ENCODE data around the gene TRPT1.

Gene TRPT1

DNA sequence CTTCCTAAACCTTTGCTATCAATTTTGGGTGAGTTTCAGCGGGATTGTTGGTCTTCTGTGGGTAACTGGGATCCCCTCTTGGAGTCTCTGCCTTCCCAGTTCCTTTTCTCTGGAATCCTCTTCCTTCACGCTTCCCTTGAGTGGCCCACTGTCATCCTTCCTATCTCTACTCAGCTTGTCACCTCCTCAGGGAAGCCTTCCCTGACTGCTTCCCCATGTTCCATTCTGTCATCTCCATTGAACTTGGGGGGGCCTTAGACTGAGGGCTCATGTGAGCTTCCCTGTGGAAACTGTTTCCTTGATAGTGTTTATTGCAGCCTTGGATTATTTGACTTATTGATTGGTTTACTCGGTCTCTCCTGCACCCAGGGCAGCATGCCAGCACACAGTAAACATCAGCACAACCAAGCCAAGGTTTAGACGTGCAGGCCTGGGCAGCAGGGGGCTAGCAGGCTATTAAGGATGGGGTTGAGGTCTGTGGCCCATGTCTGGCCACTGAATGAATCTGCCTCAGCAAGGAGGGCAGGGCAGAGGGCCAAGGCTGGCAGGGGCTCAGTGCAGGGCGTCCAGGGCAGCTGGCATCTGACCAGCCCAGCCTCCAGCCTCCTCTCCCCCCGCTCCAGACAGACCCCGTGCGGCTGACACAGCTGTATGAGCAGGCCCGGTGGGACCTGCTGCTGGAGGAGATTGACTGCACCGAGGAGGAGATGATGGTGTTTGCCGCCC lies 7.2 kb downstream of the TRPT1 start:
- no peak overlapping the region for H3K4me3 ChIP-seq (ENCODE audit: low read depth, low read length)
- no peak for DNase-seq (ENCODE audit: low read depth)

DNA sequence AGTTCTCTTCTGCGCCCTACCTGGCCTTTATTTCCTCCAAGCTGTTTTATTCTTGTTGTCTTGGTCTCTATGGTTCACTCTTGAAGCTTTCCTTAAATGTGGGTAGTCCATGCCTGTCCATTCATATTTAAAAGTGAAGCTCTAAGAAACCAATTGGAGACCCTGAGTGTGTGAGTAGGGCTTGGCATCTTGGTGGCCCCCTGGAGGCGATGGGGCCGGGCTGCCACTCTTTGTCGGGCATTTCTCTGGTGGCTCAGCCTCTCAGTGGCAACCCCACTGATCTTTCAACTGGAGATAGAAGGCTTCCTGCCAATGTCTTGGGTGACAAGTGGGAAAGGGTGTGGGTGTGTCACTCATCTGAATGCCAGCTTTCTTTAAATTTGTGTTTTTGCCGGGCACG lies 9.1 kb downstream of the TRPT1 start:
- H3K4me3 ChIP-seq (ENCODE audit: low read depth, low read length) = no peak overlapping the region
- DNase-seq (ENCODE audit: low read depth) = no peak

DNA sequence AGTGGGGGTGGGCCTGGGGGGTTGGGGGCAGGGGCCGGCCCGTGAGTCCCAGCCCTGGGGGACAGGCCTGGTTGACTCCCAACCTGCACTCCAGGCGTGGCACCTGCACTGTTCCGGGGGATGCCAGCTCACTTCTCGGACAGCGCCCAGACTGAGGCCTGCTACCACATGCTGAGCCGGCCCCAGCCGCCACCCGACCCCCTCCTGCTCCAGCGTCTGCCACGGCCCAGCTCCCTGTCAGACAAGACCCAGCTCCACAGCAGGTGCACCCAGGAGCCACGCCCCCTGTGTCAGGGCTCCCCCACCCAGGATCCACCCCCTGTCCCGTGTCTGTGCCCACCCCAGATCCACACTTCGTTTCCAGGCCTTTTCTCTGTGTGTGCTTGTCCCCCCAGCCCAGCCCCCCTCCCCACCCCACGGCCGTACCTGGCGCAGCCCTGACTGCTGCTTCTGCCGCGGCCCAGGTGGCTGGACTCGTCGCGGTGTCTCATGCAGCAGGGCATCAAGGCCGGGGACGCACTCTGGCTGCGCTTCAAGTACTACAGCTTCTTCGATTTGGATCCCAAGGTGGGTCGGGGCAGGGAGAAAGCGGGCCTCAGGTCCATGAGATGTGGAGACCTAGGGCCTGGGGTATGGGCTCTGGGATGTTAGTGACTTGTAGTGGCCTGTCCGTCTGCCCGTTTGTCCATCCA lies 14.7 kb downstream of the TRPT1 start:
- H3K4me3 ChIP-seq (ENCODE audit: low read depth, low read length) = no peak overlapping the region
- no peak for DNase-seq (ENCODE audit: low read depth)

DNA sequence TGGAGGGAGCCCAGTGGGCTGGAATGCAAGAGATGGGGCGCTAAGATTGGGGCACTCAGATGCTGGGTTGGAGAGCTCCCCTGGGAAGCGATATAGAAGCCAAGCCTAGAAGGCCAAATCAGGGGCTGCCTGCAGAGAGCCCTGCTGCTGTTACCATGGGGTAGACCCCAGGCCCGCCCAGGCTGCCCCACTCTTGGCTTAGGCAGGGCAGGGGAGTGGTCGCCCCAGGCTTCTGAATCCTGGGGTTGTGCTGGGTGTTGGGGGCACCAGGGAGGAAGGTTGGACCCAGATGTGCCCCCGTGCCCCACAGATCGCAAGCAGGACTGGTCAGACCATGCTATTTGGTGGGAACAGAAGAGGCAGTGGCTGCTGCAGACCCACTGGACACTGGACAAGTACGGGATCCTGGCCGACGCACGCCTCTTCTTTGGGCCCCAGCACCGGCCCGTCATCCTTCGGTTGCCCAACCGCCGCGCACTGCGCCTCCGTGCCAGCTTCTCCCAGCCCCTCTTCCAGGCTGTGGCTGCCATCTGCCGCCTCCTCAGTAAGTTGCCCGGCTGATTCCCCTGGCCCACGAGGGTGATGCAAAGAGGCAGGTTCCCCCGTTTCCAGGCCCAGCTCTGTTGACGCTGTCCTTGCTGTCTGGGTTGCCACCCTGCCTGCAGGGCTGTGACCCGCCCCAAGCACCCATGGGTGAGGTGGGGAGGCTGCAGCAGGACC lies 15.5 kb downstream of the TRPT1 start:
- DNase-seq (ENCODE audit: low read depth) = no peak
- no peak overlapping the region for H3K4me3 ChIP-seq (ENCODE audit: low read depth, low read length)

DNA sequence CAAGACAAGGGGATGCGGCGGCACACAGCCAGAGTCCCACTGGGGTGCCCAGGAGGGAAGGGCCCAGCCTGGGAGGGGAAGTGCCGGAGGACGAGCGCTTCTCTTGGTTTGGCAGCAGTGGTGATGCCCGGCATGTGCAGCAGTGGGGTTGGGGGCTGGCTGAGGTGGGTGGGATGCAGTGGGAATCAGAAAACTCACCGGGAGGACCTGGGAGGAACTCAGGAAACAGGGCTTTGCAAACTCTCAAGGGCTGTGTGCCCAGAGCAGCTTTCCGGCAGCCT lies 16.5 kb downstream of the TRPT1 start:
- no peak overlapping the region for H3K4me3 ChIP-seq (ENCODE audit: low read depth, low read length)
- DNase-seq (ENCODE audit: low read depth) = no peak

DNA sequence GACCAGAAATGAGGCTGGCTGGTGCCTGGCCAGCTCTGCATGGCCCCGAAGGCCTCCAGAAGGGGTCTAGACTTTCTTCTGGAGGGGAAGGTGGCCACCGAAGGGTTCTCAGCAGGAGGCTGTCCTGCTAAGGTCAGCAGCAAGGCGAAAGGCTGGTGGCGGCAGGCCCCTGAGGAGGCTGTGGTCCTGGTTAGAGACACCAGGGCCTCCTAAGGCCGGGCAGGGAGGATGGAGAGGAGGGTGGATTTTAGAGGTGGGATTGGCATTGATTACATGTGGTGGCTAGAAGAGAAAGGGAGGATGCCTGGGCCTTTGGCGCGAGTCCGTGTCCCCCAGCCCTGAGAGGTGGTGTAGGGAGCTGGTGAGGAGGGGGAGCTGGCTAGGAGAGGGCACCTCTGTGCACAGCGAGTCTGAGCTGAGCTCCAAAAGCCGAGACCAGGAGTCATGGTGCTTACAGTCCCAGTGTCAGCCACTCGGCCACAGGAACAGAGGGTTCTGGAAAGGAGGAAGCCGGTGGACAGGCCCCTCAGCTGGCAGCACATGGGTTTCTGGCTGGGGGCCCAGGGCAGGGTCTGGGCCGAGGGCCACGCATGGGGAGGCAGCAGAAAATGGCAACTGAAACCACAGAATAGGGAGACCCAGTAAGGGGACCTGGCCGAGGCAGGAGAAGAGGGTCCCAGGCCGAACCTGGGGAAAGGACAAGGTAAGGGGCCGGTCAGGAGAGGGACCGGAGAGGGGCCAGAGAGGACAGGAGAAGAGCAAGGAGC lies 17.0 kb downstream of the TRPT1 start:
- DNase-seq (ENCODE audit: low read depth) = no peak
- H3K4me3 ChIP-seq (ENCODE audit: low read depth, low read length) = no peak overlapping the region

DNA sequence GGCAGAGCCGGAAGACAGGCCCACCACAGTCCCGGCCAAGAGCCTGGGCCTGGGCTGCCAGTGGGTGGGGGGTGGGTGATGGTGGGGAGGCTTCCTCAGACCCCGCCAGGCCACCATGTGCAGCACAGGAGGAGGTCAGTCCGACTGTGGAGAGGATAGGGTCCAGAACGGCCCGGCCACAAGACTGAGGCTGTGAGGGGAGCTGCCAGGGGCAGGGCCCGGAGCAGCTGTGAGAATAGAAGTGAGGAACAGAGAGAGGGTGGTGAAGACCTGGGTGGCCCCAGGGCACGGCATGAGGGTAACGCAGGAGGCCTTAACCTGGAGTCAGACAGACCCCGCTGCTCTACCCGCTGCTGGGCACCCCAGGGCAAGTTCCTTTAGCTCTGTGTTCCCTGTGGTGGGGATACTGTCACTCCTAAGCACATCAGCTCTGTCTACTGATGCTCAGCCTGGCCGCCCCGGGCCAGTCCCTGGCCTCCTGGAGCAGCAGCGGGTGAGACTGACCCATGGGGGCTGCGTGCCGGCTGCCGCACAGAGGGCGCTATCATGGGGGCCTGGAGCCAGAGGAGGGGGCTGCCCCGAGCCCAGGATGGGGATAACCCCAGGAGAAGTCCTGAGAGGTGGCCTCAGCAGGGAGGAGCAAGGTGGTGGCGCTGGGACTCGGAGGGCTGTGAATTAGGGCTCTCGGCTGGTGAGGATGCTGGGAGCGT lies 17.7 kb downstream of the TRPT1 start:
- DNase-seq (ENCODE audit: low read depth) = no peak
- no peak overlapping the region for H3K4me3 ChIP-seq (ENCODE audit: low read depth, low read length)

DNA sequence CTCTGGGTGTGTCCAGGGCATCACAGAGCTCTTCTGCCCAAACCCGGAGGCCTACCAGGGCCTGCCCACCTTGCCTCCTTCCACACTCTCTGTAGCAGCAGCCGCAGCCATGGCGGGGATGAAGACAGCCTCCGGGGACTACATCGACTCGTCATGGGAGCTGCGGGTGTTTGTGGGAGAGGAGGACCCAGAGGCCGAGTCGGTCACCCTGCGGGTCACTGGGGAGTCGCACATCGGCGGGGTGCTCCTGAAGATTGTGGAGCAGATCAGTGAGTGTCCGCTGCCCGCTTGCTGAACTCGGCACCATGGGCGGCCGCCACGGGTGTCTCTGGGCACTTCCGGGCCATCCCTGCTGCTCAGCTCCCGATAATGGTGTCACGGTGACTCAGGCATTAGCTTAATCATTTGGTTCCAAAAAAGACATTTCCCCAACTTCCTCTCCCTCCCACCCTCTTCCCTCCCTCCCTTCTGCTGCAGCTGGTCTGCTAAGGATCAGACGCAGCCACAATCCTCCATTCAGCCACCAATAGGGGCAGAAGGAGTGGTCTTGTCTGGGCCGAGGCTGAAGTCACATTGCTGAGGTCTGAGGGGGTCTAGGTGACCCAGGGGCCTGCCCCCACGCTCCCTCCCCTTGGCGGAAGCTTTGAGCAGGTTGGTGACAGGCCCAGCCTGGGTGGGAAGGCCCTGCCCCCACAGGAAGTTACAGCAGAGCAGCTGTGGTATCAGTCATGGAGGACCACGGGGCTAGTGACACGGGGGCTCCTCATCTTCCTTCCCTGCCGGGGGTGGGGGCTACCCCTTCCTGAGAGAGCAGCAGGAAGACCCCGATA lies 18.5 kb downstream of the TRPT1 start:
- no peak overlapping the region for H3K4me3 ChIP-seq (ENCODE audit: low read depth, low read length)
- peak; percentile 31 for DNase-seq (ENCODE audit: low read depth)

DNA sequence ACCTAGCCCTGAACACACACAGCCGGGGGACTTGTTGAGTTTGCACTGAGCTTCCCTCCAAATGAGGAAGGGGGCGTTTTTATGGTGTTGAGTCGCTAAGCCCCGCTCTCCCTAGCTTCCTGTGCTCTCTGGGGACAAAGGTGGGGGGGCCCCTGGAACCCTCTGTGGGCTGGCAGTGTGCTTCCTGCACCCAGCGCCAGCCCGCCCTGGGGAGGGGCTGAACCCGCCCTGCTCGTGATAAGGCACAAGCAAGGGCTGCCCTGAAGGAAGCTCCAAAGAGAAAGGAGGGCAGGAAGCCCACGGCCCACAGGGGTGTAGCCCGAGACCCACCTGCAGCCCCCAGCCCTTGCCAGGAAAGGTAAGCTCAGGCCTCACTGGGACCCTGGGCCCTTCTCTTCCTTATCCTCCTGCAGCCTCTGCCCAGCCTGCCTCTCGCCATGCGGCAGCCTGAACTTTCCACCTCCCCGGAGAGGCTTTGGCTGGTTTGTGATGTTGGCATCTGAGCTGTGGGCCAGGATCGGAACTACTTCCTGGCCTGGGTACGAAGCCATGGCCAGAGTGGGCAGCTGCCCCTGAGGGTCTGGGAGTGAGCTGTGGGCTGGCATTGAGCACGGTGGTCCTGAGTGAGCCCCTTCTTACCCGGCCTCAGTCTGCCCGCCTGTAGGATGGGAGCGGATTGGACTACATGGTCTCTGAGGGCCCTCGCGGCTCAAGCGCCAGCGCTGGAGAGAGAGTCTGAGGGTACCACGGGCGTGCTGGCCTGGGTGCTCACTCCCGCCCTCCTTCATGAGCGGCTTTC lies 19.3 kb downstream of the TRPT1 start, which contains the start of gene FERMT3:
Gene FERMT3, plus strand, starts transcription at position 265 of the 799 bp plus-strand sequence. CDS start 644 bp downstream, outside the sequence.
- no peak within 1 kb of the TSS for H3K4me3 ChIP-seq (ENCODE audit: low read depth, low read length)
- no peak for DNase-seq (ENCODE audit: low read depth)

DNA sequence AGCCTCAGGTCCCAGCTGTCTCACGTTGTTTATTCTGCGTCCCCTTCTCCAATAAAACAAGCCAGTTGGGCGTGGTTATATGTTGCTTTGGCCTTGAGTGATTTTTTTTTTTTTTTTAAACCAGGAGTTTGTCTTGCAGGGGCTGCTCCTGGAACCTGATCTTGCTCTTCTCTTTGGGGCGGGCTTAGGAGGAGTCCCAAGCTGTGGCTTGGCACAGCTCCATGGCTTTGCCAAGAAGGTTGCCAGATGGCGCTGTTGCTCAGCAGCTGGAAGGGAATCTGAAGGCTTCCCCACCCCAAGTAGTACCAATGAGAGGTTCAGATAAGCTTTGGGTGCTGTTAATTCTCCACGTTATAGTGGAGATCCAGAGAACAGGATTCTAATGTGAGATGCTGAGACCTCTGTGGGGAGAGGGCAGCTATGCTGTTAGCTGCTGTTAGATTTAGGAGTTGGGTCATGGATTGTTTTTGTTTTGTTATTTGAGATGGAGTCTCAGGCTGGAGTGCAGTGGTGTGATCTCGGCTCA lies 21.5 kb downstream of the TRPT1 start:
- DNase-seq (ENCODE audit: low read depth) = peak; percentile 91
- no peak overlapping the region for H3K4me3 ChIP-seq (ENCODE audit: low read depth, low read length)

DNA sequence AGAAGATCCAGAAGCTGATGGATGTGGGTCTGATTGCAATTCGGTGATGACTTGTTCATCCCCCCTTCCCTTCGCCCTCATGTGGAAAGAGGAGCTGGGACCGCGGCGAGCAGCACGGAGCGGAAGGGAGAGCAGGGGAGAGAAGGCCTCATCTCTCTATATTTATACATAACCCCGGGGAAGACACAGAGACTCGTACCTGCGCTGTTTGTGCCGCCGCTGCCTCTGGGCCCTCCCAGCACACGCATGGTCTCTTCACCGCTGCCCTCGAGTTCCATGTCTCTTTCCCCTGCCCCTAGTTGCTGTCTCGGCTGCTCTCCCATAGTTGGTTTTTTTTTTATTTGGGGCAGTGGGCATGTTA lies 21.9 kb downstream of the TRPT1 start:
- H3K4me3 ChIP-seq (ENCODE audit: low read depth, low read length) = no peak overlapping the region
- no peak for DNase-seq (ENCODE audit: low read depth)

DNA sequence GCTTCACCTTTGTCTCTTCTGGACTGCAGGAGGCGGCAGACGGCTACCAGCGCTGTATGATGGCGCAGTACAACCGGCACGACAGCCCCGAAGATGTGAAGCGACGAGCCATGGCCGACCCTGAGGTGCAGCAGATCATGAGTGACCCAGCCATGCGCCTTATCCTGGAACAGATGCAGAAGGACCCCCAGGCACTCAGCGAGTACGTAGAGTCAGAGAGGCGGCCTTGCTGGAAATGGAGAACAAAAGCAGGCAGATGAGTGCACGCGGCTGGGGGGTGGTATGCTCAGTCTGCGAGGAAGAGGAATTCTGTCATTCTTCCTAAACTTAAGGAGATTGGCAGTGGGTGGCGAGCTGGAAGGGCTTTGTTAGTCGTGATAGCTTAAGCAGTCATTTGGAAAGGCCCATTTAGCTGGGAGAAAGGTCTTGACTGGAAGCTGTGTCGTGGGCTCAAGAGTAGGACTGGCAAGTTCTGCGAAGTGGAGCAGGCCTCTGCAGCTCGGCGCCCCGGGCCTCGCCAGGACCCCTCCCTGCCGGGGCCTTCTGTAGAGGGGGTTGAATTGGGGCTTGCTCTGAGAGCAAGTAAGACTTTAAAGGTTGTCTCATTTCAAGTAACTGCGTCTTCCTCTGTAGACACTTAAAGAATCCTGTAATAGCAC lies 22.4 kb downstream of the TRPT1 start:
- H3K4me3 ChIP-seq (ENCODE audit: low read depth, low read length) = no peak overlapping the region
- DNase-seq (ENCODE audit: low read depth) = no peak

DNA sequence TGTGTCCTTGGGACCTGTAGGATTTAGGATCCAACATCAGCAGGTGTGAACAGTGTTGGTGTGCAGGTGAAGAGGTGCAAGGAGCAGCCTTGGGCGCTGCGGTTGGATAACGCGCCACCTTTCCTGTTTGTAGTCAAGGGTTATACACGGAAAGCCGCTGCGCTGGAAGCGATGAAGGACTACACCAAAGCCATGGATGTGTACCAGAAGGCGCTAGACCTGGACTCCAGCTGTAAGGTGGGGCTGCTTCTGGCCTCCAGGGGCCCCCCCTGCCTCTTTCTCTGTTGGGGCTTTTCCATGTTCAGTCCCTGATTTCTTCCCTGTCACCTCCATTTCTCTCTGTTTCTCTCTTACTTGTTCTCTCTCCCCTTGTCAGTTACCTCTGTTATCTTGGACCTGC lies 23.0 kb downstream of the TRPT1 start:
- no peak for DNase-seq (ENCODE audit: low read depth)
- H3K4me3 ChIP-seq (ENCODE audit: low read depth, low read length) = no peak overlapping the region

DNA sequence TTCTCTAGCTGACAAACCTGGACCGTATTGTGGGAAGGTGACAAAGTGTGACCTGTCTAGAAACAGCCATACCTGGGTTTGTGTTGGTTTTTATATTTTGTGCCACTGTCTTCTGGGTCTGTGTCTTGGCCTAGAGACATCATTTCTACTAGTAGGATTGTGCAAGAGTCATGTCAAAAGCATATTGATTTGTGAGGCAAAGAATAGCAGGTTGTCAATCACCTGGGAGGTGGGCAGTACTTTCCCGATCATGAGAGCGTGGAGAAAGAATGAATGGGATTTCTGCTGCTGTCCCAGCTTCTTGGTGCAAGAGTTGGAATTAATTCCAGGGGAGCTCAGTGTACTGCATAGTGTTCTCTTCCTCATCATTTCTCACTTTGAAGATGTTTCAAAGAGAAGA lies 24.4 kb downstream of the TRPT1 start:
- H3K4me3 ChIP-seq (ENCODE audit: low read depth, low read length) = no peak overlapping the region

DNA sequence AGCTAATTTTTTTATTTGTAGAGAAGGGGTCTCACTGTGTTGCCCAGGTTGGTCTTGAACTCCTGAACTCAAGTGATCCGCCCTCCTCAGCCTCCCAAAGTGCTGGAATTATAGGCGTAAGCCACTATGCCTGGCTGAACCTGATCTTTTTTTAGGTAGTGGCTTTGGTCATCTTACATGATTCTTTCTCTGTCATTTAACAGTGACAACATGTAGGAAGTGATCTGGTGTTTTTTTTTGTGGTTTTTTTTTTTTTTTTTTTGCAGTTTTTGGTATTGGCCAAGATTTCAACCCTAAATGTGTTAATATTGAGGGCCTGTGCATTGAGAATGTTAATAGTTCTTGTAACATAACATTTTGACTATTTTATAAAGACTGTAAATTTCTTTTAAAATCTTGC lies 27.5 kb downstream of the TRPT1 start:
- H3K4me3 ChIP-seq (ENCODE audit: low read depth, low read length) = no peak overlapping the region
- no peak for DNase-seq (ENCODE audit: low read depth)

More for the DNA sequence above, 24.4 kb downstream of the TRPT1 start:
- DNase-seq (ENCODE audit: low read depth) = no peak

DNA sequence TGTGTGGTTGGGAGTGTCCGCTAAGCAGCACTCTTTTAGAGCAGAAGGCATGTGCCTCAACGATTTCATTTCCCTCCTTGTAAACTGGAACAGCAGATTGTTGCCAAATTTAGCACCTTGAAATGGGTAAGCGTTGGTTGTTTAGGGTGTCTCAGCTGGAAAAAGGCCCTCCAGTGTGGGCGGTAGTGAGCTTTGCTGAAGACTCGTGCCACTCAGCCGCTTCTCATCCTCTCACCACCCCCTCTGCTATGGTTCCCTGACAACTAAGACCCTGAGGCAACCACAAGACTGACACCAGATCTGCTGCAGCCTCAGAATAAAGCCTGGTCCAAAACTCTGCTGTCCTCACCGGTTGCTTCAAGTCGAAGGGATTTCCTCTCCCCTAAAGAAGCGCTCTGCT lies 29.4 kb downstream of the TRPT1 start:
- no peak for DNase-seq (ENCODE audit: low read depth)
- no peak overlapping the region for H3K4me3 ChIP-seq (ENCODE audit: low read depth, low read length)

DNA sequence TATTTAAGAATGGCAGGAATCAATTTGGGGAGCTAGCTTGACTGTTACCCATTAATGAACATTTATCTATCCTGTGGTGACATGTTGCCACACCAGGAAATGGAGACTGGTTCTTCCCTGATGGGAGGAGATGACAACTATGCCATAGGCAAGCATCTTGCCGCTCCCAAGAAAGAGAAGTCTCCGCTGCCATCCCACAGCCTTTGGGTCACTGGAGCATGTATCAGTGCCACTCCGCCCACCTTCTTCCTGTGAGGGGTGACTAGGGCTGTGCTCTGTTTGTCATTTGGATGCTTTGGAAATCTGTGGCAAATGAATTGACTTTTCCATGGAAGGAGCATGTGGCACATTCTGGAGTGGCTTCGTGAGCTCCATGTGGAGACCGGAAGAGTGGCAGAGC lies 33.6 kb downstream of the TRPT1 start:
- no peak for DNase-seq (ENCODE audit: low read depth)

More for the DNA sequence above, 33.6 kb downstream of the TRPT1 start:
- H3K4me3 ChIP-seq (ENCODE audit: low read depth, low read length) = no peak overlapping the region

All from skeletal muscle cell (primary cell).